ENCODE results near the gene ESRRG.

- TF ChIP-seq EZH2phosphoT487 (conservative IDR thresholded peaks at IDR 0.05; ENCODE audit: low read length), result no peak
- no peak for TF ChIP-seq CTCF (IDR thresholded peaks at IDR 0.05; ENCODE audit: insufficient read depth, low read length, poor library complexity, severe bottlenecking)
These were observed 258.7 kb downstream of the ESRRG start for GRCh38 chr1:216464489-216464888.
